Germinal center (tissue), 1 donor: ENCODE data around the gene HNRNPM.

Experiments used
- DNase-seq: peaks from one replicate; pipeline ENCODE4 v3.0.0; 2012; ENCODE audit warnings: mixed read lengths, low spot score

Gene HNRNPM

GRCh38 chr19:8485561-8486371, 41.0 kb downstream of the HNRNPM start:
- no peak for DNase-seq

GRCh38 chr19:8486661-8487136, 41.9 kb downstream of the HNRNPM start:
- DNase-seq, result no peak

- DNase-seq, result no peak
These were observed 42.5 kb downstream of the HNRNPM start for GRCh38 chr19:8487137-8487851.

GRCh38 chr19:8488365-8488764, 43.6 kb downstream of the HNRNPM start:
- no peak for DNase-seq

GRCh38 chr19:8489561-8490394, 45.0 kb downstream of the HNRNPM start:
- DNase-seq, result no peak

- no peak for DNase-seq
These were observed 45.6 kb downstream of the HNRNPM start for GRCh38 chr19:8490395-8490760.

- no peak for DNase-seq
These were observed 46.1 kb downstream of the HNRNPM start for GRCh38 chr19:8490873-8491272.

GRCh38 chr19:8491574-8491973, 46.8 kb downstream of the HNRNPM start:
- DNase-seq, result no peak

GRCh38 chr19:8494158-8494557, 49.4 kb downstream of the HNRNPM start:
- no peak for DNase-seq

GRCh38 chr19:8498295-8498694, 53.5 kb downstream of the HNRNPM start:
- no peak for DNase-seq

- DNase-seq, result no peak
These were observed 54.5 kb downstream of the HNRNPM start for GRCh38 chr19:8499048-8499833.

- no peak for DNase-seq
These were observed 55.4 kb downstream of the HNRNPM start for GRCh38 chr19:8500158-8500557.

GRCh38 chr19:8501516-8501915, 56.7 kb downstream of the HNRNPM start:
- DNase-seq, result no peak

- no peak for DNase-seq
These were observed 57.2 kb downstream of the HNRNPM start for GRCh38 chr19:8501981-8502380.

GRCh38 chr19:8503510-8503909, 58.7 kb downstream of the HNRNPM start:
- no peak for DNase-seq

- DNase-seq, result no peak
These were observed 59.4 kb downstream of the HNRNPM start for GRCh38 chr19:8504171-8504570.

- no peak for DNase-seq
These were observed 60.1 kb downstream of the HNRNPM start for GRCh38 chr19:8504919-8505318.

- DNase-seq, result peak; percentile 82
These were observed 61.1 kb downstream of the HNRNPM start for GRCh38 chr19:8505680-8506401.

GRCh38 chr19:8506402-8506957, 61.7 kb downstream of the HNRNPM start:
- no peak for DNase-seq

GRCh38 chr19:8510589-8511115, 65.9 kb downstream of the HNRNPM start:
- no peak for DNase-seq
